Stimulated activated naive B cell treated with anti-CD40 and anti-IgM and Interleukin-4, amounts not matched to agents 10 μg/mL and 1 μg/mL and 100 μg/mL, for 72 hours (primary cell): ENCODE data around the gene SEC11A.

Source experiments
- ATAC-seq, 2 donors: fragments of 150-1000 bp; cut with Tn5 transposase; replicated peaks; 2 replicates each; pipeline ENCODE4 v1.10.0; 2021; ENCODE audit warnings: moderate library complexity in 1 of 2
- DNase-seq: peaks from one replicate; pipeline ENCODE4 v3.0.0; 2021
- H3K27ac Mint-ChIP-seq: one replicate; pipeline ENCODE4 v1.8.0; 2022; ENCODE audit warnings: mild to moderate bottlenecking, mixed read lengths
- H3K27me3 Mint-ChIP-seq, 2 donors: one replicate each; pipeline ENCODE4 v1.8.0; 2022; ENCODE audit warnings: mixed read lengths in 2 of 2
- H3K36me3 Mint-ChIP-seq, 2 donors: one replicate each; pipeline ENCODE4 v1.8.0; 2022; ENCODE audit warnings: mixed read lengths in 2 of 2, mild to moderate bottlenecking in 1 of 2
- H3K4me1 Mint-ChIP-seq, 2 donors: one replicate each; pipeline ENCODE4 v1.8.0; 2022; ENCODE audit warnings: mixed read lengths in 2 of 2, mild to moderate bottlenecking in 1 of 2
- H3K4me3 Mint-ChIP-seq, 2 donors: one replicate each; pipeline ENCODE4 v1.8.0; 2022; ENCODE audit warnings: mild to moderate bottlenecking in 2 of 2, mixed read lengths in 2 of 2, moderate library complexity in 1 of 2
- H3K9me3 Mint-ChIP-seq, 2 donors: one replicate each; pipeline ENCODE4 v1.8.0; 2022; ENCODE audit warnings: mixed read lengths in 2 of 2, mild to moderate bottlenecking in 1 of 2

Gene SEC11A

DNA sequence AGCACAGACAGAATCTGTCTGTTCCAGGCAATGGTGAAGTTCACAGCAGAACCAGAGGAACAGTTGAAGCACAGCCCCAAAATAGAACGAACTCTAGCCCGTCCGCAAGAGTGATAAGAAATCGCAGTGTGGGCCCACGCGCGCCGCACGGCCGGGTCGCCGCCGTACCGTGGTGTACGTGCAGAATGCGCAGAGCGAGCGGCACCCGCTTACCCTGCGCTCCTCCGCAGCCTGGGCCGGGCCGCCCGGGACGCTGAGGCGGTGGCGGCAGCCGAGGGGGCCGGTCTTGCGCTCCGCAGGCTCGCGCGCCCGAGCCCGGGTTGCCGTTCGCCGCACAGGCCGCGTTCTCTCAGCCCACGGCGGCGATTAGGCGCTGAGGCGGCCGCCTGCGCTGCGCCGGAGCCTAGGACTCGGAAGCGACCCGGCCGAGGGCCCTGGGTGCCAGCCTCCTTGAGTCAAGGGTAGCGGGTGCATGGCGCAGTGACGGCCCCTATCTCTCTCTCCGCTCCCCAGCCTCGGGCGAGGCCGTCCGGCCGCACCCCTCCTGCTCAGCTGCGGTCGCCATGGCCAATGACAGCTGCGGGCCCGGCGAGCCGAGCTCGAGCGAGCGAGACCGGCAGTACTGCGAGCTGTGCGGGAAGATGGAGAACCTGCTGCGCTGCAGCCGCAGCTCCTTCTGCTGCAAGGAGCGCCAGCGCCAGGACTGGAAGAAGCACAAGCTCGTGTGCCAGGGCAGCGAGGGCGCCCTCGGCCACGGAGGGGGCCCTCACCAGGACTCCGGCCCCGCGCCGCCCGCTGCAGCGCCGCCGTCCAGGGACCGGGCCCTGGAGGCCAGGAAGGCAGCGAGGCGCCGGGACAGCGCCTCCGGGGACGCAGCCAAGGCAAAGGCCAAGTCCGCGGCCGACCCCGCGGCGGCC lies 82.4 kb downstream of the SEC11A start:
- Mint-ChIP-seq H3K36me3 (peaks cover 11 to 23% of the 10 kb centered on the region in 2 donors), H3K27me3 (no peaks in the 10 kb centered on the region), H3K4me3 (peak overlapping the region; percentile 93 to 96), H3K9me3 (no peaks in the 10 kb centered on the region), H3K27ac (peak overlapping the region; percentile 92), H3K4me1 (peaks cover 26 to 55% of the 10 kb centered on the region in 2 donors)
- DNase-seq (peak; percentile 46), ATAC-seq (peak; percentile 65 to 71)

DNA sequence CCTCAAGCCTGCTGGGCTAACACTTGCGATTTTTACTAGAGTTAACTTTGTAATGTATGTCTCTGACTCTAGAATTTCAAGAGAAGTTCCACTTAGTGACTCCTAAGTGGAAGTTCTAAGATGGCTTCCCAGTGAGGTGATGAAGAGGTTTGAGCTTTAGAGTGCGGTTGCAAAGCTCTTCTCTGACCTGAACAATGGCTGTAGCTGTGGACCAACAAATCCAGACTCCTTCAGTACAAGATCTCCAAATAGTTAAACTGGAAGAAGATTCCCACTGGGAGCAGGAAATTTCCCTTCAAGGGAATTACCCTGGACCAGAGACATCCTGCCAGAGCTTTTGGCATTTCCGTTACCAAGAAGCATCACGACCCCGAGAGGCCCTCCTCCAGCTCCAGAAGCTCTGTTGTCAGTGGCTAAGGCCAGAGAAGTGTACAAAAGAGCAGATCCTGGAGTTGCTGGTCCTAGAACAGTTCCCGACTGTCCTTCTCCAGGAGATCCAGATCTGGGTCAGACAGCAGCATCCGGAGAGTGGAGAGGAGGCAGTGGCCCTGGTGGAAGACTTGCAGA lies 84.2 kb downstream of the SEC11A start:
- H3K27ac Mint-ChIP-seq: peak overlapping the region; percentile 97
- peak overlapping the region; percentile 93 to 97 for H3K4me3 Mint-ChIP-seq
- DNase-seq (no peak), ATAC-seq (peak; percentile 1 to 14)
- no peaks in the 10 kb centered on the region for H3K27me3 Mint-ChIP-seq
- H3K36me3 Mint-ChIP-seq: peaks cover 7 to 15% of the 10 kb centered on the region in 2 donors
- no peaks in the 10 kb centered on the region for H3K9me3 Mint-ChIP-seq
- peaks cover 24 to 50% of the 10 kb centered on the region in 2 donors for H3K4me1 Mint-ChIP-seq

DNA sequence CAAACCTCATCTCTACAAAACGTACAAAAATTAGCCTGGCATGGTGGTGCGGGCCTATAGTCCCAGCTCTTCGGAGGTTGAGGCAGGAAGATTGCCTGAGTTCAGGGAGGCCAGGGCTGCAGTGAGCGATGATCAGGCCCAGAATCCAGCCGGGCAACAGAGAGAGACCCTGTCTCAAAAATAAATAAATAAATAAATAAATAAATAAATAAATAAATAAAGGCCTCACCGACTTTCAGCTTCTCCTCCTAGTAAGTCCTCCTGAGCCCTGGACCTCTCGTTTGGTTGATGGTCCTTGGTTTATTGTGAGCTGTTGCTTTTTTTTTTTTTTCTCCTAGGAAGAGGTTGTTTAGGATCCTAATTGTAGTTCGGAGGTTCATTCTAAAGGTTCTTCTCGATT lies 86.9 kb downstream of the SEC11A start:
- no peak for DNase-seq
- Mint-ChIP-seq H3K27me3 (no peaks in the 10 kb centered on the region), H3K36me3 (peaks cover 11 to 17% of the 10 kb centered on the region in 2 donors), H3K27ac (no peak overlapping the region), H3K9me3 (no peaks in the 10 kb centered on the region), H3K4me3 (no peak overlapping the region), H3K4me1 (peaks cover 15 to 32% of the 10 kb centered on the region in 2 donors)
- ATAC-seq: no peak

DNA sequence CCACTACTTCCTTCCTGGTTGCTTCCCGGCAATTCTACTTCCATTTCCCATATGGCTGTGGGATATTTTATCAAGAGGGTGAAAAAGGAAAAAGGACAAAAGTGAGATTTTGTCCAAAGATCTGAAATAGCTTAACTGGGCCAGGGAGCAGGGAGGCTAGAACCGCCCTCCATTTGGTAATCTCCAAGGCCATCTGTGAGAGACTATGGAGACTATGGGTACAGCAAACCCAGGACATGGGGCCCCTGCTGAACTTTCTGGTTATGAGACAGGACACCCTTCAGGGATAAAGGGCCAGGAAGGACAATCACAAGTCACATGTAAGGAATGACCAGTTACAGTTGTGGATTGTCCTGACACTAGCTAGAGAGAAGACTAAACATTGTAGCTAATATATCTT lies 90.8 kb downstream of the SEC11A start:
- H3K9me3 Mint-ChIP-seq: peaks cover 11 to 13% of the 10 kb centered on the region in 2 donors
- peak overlapping the region; percentile 20 for H3K27ac Mint-ChIP-seq
- no peak overlapping the region for H3K4me3 Mint-ChIP-seq
- H3K36me3 Mint-ChIP-seq: peaks cover 32 to 45% of the 10 kb centered on the region in 2 donors
- ATAC-seq (no peak), DNase-seq (no peak)
- peaks cover 2 to 9% of the 10 kb centered on the region in 2 donors for H3K4me1 Mint-ChIP-seq
- H3K27me3 Mint-ChIP-seq: no peaks in the 10 kb centered on the region

DNA sequence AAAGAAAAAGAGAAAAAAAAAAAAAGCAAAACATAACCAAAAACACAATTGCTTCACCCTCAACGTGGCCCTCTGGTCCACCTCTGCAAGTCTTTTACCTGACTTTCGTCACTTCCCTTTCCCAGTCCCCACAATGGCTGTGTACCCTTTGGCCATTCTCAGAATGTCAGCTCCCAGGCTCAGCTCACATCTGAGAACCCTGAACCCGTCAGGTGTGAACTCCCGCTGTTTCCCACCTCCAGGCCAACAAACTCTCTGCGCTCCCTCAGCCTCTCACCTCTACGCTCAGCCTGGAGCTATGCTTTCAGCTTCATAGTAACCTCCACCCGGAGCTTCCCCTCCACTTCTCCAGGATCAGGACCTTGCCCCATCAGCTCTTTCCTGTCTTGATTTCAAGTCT lies 91.6 kb downstream of the SEC11A start:
- DNase-seq: no peak

DNA sequence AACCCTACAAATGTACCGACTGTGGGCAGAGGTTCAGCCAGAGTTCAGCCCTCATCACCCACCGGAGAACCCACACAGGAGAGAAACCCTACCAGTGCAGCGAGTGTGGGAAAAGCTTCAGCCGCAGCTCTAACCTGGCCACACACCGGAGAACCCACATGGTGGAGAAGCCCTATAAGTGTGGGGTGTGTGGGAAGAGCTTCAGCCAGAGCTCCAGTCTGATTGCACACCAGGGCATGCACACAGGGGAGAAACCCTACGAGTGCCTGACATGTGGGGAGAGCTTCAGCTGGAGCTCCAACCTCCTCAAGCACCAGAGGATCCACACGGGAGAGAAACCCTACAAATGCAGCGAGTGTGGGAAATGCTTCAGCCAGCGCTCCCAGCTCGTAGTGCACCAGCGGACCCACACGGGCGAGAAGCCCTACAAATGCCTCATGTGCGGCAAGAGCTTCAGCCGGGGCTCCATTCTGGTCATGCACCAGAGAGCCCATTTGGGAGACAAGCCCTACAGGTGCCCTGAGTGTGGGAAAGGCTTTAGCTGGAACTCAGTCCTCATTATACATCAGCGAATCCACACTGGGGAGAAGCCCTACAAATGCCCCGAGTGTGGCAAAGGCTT lies 94.5 kb downstream of the SEC11A start:
- Mint-ChIP-seq H3K36me3 (peaks cover 32 to 54% of the 10 kb centered on the region in 2 donors), H3K27ac (no peak overlapping the region), H3K9me3 (peaks cover 11 to 13% of the 10 kb centered on the region in 2 donors), H3K4me1 (peaks cover under 1 to 2% of the 10 kb centered on the region in 2 donors), H3K4me3 (no peak overlapping the region), H3K27me3 (no peaks in the 10 kb centered on the region)
- no peak for DNase-seq
- no peak for ATAC-seq

More for the DNA sequence above, 91.6 kb downstream of the SEC11A start:
- Mint-ChIP-seq H3K27me3 (no peaks in the 10 kb centered on the region), H3K36me3 (peaks cover 32 to 53% of the 10 kb centered on the region in 2 donors), H3K27ac (no peak overlapping the region), H3K4me1 (peaks cover 0 to 1% of the 10 kb centered on the region in 2 donors), H3K9me3 (peaks cover 11 to 13% of the 10 kb centered on the region in 2 donors), H3K4me3 (no peak overlapping the region)
- ATAC-seq: no peak

DNA sequence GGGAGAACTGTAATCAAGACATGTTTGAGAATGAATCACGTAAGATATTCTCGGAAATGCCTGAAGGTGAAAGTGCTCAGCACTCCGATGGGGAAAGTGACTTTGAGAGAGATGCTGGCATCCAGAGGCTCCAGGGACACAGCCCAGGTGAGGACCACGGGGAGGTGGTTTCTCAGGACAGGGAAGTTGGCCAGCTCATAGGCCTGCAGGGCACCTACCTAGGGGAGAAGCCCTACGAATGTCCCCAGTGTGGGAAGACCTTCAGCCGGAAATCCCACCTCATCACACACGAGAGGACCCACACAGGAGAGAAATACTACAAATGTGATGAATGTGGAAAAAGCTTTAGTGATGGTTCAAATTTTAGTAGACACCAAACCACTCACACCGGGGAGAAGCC lies 95.3 kb downstream of the SEC11A start:
- peaks cover 5 to 6% of the 10 kb centered on the region in 2 donors for H3K4me1 Mint-ChIP-seq
- H3K27me3 Mint-ChIP-seq: no peaks in the 10 kb centered on the region
- peaks cover 11 to 13% of the 10 kb centered on the region in 2 donors for H3K9me3 Mint-ChIP-seq
- no peak for ATAC-seq
- no peak for DNase-seq
- no peak overlapping the region for H3K27ac Mint-ChIP-seq
- H3K36me3 Mint-ChIP-seq: peaks cover 33 to 55% of the 10 kb centered on the region in 2 donors
- no peak overlapping the region for H3K4me3 Mint-ChIP-seq
